Adipocyte (in vitro differentiated cells): ENCODE results near the gene TUBB2A.
"Not testable (repeated sequence)": the region's sequence is repeated elsewhere in the genome, so short reads cannot be mapped to it uniquely, and the experiment has no call there.

Source experiments
- DNase-seq: peaks from one replicate; pipeline ENCODE4 v3.0.0-alpha.2; 2015; ENCODE audit warnings: low read depth
- H3K27me3 ChIP-seq: replicated peaks from 2 replicates; pipeline ENCODE4 v1.7.0; 2013; ENCODE audit warnings: mild to moderate bottlenecking, low read length, moderate library complexity; ENCODE audit not compliant: control insufficient read depth, insufficient read depth
- H3K36me3 ChIP-seq: 2 replicates; pipeline ENCODE4 v1.7.0; 2013; ENCODE audit warnings: low read length, mild to moderate bottlenecking, moderate library complexity; ENCODE audit not compliant: control insufficient read depth, insufficient read depth, severe bottlenecking
- H3K4me1 ChIP-seq: 2 replicates; pipeline ENCODE4 v1.7.0; 2013; ENCODE audit warnings: mild to moderate bottlenecking, low read length, moderate library complexity; ENCODE audit not compliant: control insufficient read depth, insufficient read depth
- H3K4me3 ChIP-seq: 2 replicates; pipeline ENCODE4 v1.7.0; 2013; ENCODE audit warnings: mild to moderate bottlenecking, low read length, moderate library complexity
- H3K9ac ChIP-seq: 2 replicates; pipeline ENCODE4 v1.7.0; 2013; ENCODE audit warnings: mild to moderate bottlenecking, low read length, moderate library complexity
- H3K9me3 ChIP-seq: 2 replicates; pipeline ENCODE4 v1.7.0; 2013; ENCODE audit warnings: mild to moderate bottlenecking, low read length, moderate library complexity; ENCODE audit not compliant: control insufficient read depth

TUBB2A gene

DNA sequence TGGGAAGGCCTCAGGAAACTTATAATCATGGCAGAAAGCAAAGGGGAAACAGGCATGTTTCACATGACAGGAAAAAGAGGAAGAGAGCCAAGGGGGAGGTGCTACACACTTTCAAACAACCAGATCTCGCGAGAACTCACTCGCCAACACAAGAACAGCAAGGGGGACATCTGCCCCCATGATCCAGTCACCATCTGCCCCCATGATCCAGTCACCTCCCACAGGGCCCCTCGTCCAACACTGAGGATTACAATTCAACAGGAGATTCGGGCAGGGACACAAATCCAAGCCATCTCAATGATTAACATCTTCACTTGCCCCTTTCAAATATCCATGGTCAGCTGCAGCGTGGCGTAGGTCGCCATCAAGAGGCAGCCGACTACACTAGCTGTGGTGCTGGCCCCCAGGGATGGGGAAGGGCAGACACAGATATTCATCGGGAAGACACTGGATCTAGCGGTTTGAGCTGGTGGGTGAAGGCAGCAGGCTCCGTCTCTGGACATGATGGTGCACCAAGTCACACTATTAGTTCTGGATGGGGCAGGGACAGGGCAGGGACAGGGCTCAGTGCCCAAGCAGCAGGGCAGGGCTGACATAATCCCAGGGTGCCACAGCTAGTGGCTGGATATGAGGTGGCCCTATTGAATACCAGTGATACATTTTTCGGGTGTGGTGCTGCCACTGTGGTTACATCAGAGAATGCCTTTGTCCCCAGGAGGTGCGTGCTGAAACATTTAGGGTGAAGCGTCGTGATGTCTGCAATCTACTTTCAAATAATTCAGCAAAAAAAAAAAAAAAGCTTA lies 38.6 kb upstream of the TUBB2A start:
- Histone ChIP-seq H3K36me3 (no peaks in the 10 kb centered on the region), H3K9me3 (peaks cover 4% of the 10 kb centered on the region), H3K27me3 (peaks cover under 1% of the 10 kb centered on the region), H3K4me3 (no peak overlapping the region), H3K9ac (no peak overlapping the region), H3K4me1 (no peaks in the 10 kb centered on the region)
- no peak for DNase-seq

DNA sequence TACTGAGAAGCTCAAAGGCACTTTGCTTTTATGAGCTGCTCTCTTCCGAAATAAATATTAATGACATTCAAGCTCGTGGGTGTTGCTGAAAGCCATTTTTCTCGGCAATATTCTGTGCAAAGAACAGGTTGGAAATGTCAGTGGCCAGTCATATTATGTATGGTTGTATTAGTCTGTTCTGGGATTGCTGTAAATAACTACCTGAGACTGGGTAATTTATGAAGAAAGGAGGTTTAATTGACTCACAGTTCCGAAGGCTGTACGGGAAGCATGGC lies 38.0 kb upstream of the TUBB2A start:
- no peak overlapping the region for H3K4me3 ChIP-seq
- H3K36me3 ChIP-seq, result no peaks in the 10 kb centered on the region
- peaks cover 9% of the 10 kb centered on the region for H3K9me3 ChIP-seq
- DNase-seq, result no peak
- H3K9ac ChIP-seq, result no peak overlapping the region
- H3K27me3 ChIP-seq, result peaks cover 6% of the 10 kb centered on the region
- H3K4me1 ChIP-seq, result no peaks in the 10 kb centered on the region

GRCh38 chr6:3194535-3195419 lies 37.4 kb upstream of the TUBB2A start:
- no peak overlapping the region for H3K9ac ChIP-seq
- peaks cover 9% of the 10 kb centered on the region for H3K27me3 ChIP-seq
- H3K4me3 ChIP-seq, result no peak overlapping the region
- H3K9me3 ChIP-seq, result peaks cover 9% of the 10 kb centered on the region
- DNase-seq, result no peak
- no peaks in the 10 kb centered on the region for H3K36me3 ChIP-seq
- H3K4me1 ChIP-seq, result no peaks in the 10 kb centered on the region

DNA sequence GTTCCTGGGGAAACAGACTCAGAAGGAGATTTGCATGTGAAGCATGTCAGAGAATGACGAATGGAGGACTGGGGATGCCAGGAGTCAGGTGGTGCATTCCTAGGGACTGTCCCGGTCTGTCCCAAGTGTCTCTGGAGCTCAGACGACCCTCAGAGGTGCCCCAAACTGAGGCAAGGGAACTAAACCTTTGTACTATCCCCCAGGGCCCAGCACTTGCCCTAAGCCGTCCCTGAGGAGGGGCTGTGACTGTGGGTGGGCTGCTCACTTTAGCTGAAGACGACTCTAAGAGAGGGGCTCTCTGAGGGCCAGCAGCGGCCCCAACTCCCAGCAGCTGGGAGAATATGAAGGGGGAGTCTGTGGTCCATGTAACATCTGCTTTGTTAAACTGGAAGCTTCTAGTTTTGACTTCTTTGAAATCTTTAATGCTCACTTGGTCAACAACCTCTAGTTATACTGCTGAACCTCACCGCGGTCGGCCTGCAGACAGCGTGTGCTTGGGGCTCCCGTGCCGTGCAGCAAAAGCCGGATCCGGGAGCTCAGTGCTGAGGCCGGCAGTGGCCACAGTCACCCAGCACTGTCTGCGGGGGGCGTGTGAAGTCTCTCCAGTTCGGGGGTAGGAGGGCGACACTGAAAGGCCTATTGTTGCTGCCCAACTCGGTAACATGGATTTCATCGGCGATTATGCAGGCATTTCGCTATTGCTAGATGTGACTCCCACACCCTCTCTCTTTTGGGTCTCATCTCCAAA lies 35.9 kb upstream of the TUBB2A start:
- DNase-seq, result no peak
- no peak overlapping the region for H3K9ac ChIP-seq

GRCh38 chr6:3190779-3191178 lies 33.4 kb upstream of the TUBB2A start:
- Histone ChIP-seq H3K9ac (no peak overlapping the region), H3K36me3 (no peaks in the 10 kb centered on the region), H3K4me1 (no peaks in the 10 kb centered on the region), H3K4me3 (no peak overlapping the region), H3K9me3 (peaks cover 5% of the 10 kb centered on the region), H3K27me3 (peaks cover 20% of the 10 kb centered on the region)
- no peak for DNase-seq

More for the DNA sequence above, 35.9 kb upstream of the TUBB2A start:
- Histone ChIP-seq H3K4me1 (no peaks in the 10 kb centered on the region), H3K27me3 (peaks cover 9% of the 10 kb centered on the region), H3K36me3 (no peaks in the 10 kb centered on the region), H3K9me3 (peaks cover 5% of the 10 kb centered on the region), H3K4me3 (no peak overlapping the region)

DNA sequence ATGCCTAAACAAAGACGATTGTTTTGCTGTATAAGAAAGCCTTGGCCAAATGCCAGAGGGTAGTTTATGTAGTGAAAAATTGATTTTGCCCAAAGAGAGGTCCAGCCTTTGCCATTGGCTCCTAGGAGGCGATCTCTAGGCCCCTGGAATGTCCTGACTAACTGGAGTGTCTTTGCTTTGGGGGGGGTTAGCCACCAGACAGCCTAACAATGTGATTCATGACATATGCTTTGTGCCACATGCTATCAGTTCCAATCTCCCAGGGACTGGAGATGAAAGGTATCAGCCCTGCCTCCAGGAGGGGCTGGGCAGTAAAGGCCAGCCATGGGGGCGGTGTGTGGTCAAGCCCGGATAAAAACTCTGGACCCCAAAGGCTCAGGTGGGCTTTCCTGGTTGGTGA lies 32.7 kb upstream of the TUBB2A start:
- H3K27me3 ChIP-seq, result peaks cover 26% of the 10 kb centered on the region
- H3K4me3 ChIP-seq, result no peak overlapping the region
- H3K36me3 ChIP-seq, result no peaks in the 10 kb centered on the region
- peaks cover 5% of the 10 kb centered on the region for H3K9me3 ChIP-seq
- H3K4me1 ChIP-seq, result no peaks in the 10 kb centered on the region
- H3K9ac ChIP-seq, result no peak overlapping the region
- DNase-seq, result no peak

DNA sequence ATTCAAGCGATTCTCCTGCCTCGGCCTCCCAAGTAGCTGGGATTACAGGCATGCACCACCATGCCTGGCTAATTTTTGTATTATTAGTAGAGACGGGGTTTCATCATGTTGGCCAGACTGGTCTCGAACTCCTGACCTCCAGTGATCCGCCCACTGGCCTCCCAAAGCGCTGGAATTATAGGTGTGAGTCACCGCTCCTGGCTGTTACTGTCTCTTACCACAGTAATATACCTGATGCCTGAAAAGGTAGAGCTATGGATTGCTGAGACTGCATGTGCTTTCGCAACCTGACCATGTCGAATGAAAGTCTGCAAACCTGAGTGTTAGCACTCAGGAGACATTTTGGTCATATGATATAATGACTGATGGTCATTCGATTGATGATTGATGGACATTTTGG lies 31.8 kb upstream of the TUBB2A start:
- H3K4me3 ChIP-seq, H3K36me3 ChIP-seq, H3K9ac ChIP-seq, H3K4me1 ChIP-seq, H3K9me3 ChIP-seq, DNase-seq: not testable (repeated sequence)
- H3K27me3 ChIP-seq, result peaks cover 29% of the 10 kb centered on the region

DNA sequence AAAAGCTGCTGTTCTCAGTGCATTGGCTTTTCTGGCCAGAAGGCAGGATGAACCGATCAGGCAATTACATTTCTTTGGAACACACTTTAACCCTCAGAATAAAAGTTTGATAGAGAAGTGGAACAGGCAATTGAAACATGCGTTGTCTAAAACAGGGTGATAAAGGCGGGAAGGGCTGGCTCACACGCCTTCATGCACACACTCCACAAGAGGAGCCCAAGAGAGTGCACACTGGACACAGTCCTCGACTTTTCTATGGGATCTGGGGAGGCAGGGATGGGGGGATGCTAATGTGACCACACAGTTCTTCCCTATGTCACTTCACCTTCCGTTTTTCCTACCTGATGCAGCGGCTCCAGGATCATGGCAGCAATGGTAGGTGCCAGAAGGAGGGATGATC lies 30.9 kb upstream of the TUBB2A start:
- peaks cover 5% of the 10 kb centered on the region for H3K9me3 ChIP-seq
- DNase-seq, result no peak
- no peak overlapping the region for H3K9ac ChIP-seq
- H3K27me3 ChIP-seq, result peaks cover 31% of the 10 kb centered on the region
- H3K36me3 ChIP-seq, result no peaks in the 10 kb centered on the region
- H3K4me1 ChIP-seq, result no peaks in the 10 kb centered on the region
- H3K4me3 ChIP-seq, result no peak overlapping the region

DNA sequence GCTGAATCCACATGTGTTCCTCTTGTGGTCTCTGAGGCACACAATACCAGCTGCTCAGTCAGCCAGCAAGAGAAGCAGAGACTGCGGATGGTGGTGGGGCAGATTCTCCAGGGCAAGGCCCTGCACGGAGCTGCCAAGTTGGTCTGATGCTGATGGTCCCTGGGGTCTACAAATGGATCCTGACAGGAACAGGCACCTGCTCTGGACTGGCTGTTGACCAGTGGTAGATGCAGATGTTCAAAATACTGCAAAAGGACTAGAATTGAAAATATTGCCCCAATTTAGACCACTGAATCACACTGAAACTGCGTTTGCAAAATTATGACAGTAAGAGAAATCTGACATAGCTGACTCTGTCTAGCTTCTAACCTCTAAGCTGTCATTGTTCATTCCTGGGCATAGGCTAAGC lies 29.6 kb upstream of the TUBB2A start:
- Histone ChIP-seq H3K9me3 (peaks cover 5% of the 10 kb centered on the region), H3K9ac (no peak overlapping the region), H3K36me3 (no peaks in the 10 kb centered on the region), H3K4me3 (no peak overlapping the region), H3K27me3 (peaks cover 31% of the 10 kb centered on the region), H3K4me1 (no peaks in the 10 kb centered on the region)
- no peak for DNase-seq

- Histone ChIP-seq H3K9me3 (no peaks in the 10 kb centered on the region), H3K36me3 (no peaks in the 10 kb centered on the region), H3K9ac (no peak overlapping the region), H3K4me3 (no peak overlapping the region), H3K27me3 (peaks cover 30% of the 10 kb centered on the region), H3K4me1 (no peaks in the 10 kb centered on the region)
- DNase-seq, result no peak
These were observed 25.7 kb upstream of the TUBB2A start for GRCh38 chr6:3183066-3183465.

DNA sequence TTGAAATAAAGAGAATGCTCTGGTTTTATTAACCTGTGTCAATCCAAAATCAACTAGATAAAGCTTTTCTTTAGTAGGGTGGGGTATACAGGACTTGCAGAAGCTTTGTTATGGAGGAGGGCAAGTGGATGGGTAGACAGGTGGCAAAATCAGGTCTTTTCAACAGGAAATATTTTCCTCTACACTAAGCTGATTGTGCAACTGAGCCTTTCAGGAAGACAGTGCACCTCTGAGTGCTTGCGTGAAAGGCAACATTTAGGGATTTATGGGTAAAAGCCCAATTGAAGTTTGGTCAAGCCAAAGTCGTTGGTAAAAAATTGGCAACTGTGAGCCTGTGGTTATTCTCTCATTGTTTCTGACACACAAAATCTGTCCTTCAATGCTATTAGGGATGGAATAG lies 23.8 kb upstream of the TUBB2A start:
- Histone ChIP-seq H3K4me1 (no peaks in the 10 kb centered on the region), H3K4me3 (no peak overlapping the region), H3K27me3 (peaks cover 22% of the 10 kb centered on the region), H3K36me3 (no peaks in the 10 kb centered on the region), H3K9ac (no peak overlapping the region), H3K9me3 (no peaks in the 10 kb centered on the region)
- no peak for DNase-seq
